HepG2 (cell line): ENCODE results near the gene GRIP2. TPM values are rescaled to one million over a fixed set of nuclear protein-coding genes. Genes with fewer than 3 reads are reported as not detected.

Experiments
- ATAC-seq: fragments of 200-7000 bp; cut with Tn5 transposase; 3 replicates; pipeline ENCODE4 v1.9.1; 2020; ENCODE audit warnings: mild to moderate bottlenecking, moderate library complexity
- BruUV-seq: library from RNA; stranded (reverse); fragments of 400-500 nt; replicated peaks from 2 replicates; lab custom pipeline; 2021; lab: Mats Ljungman, UMichigan
- CTCF ChIA-PET: fragments of 300-600 bp; formaldehyde crosslinking; extraction: SDS; loops from one replicate; lab custom pipeline; 2021; ENCODE audit warnings: low total read pairs, inconsistent platforms, low intra/inter-chr PET ratio; lab: Yijun Ruan, JAX
- POLR2A ChIA-PET: fragments of 350-600 bp; sonication (Branson Sonifier 250); formaldehyde crosslinking; loops from one replicate; lab custom pipeline; 2020; ENCODE audit warnings: antibody characterized with exemption, inconsistent platforms; lab: Yijun Ruan, JAX
- DNase-seq: peaks from one replicate; pipeline ENCODE4 v3.0.0-alpha.2; 2015; ENCODE audit warnings: low spot score
- FAIRE-seq: peaks from 3 replicates; lab custom pipeline; 2011; peaks lifted over from hg19 to GRCh38; lab: Jason Lieb, UNC
- H2AFZ ChIP-seq: one replicate; pipeline ENCODE4 v1.6.1; 2011; ENCODE audit warnings: low read length, inconsistent platforms
- H3K27ac ChIP-seq: fragments of 300-600 bp; 3 replicates; pipeline ENCODE4 v1.8.0; 2011; ENCODE audit warnings: mixed run types, mild to moderate bottlenecking, mixed read lengths, low read length, inconsistent platforms; ENCODE audit not compliant: insufficient read depth; ENCODE audit errors: extremely low read length
- H3K27me3 ChIP-seq, 2 experiments: fragments of 200-600 bp in 1 of 2; 2 replicates in 1 of 2; 3 replicates in 1 of 2; pipeline versions ENCODE4 v1.6.0 to v1.8.0; 2011; ENCODE audit warnings: low read length in 2 of 2, mild to moderate bottlenecking in 2 of 2, moderate library complexity in 2 of 2, inconsistent platforms in 1 of 2; ENCODE audit not compliant: insufficient read depth in 2 of 2, control insufficient read depth in 1 of 2
- H3K36me3 ChIP-seq, 2 experiments: fragments of 200-600 bp in 1 of 2; replicated peaks in 1 of 2; 2 replicates in 1 of 2; 3 replicates in 1 of 2; pipeline versions ENCODE4 v1.5.1 to v1.8.0; 2011; ENCODE audit warnings: low read length in 2 of 2, inconsistent platforms in 1 of 2; ENCODE audit not compliant: insufficient read depth in 2 of 2, control insufficient read depth in 1 of 2
- H3K4me1 ChIP-seq: 2 replicates; pipeline ENCODE4 v1.5.1; 2012; ENCODE audit warnings: low read length, inconsistent platforms; ENCODE audit not compliant: insufficient read depth
- H3K4me2 ChIP-seq: 2 replicates; pipeline ENCODE4 v1.6.0; 2011; ENCODE audit warnings: low read depth, low read length, inconsistent platforms
- H3K4me3 ChIP-seq, 3 experiments: fragments of 200-600 bp in 1 of 3; sonication (generic), shearing (Covaris generic) in 1 of 3; replicated peaks in 1 of 3; 2 replicates each; pipeline ENCODE4 v1.5.1; 2011 to 2016; ENCODE audit warnings: low read length in 3 of 3, inconsistent platforms in 2 of 3, low read depth in 2 of 3, mild to moderate bottlenecking in 2 of 3, control low read depth in 1 of 3, mixed read lengths in 1 of 3; ENCODE audit not compliant: insufficient read depth in 1 of 3
- H3K79me2 ChIP-seq: one replicate; pipeline ENCODE4 v1.6.1; 2011; ENCODE audit warnings: low read length, inconsistent platforms; ENCODE audit not compliant: insufficient read depth
- H3K9ac ChIP-seq: 2 replicates; pipeline ENCODE4 v1.6.0; 2011; ENCODE audit warnings: mild to moderate bottlenecking, low read depth, low read length, inconsistent platforms; ENCODE audit not compliant: insufficient read depth
- H3K9me3 ChIP-seq: 2 replicates; pipeline ENCODE4 v1.5.1; 2012; ENCODE audit warnings: mild to moderate bottlenecking, low read length
- H4K20me1 ChIP-seq: 2 replicates; pipeline ENCODE4 v1.6.0; 2011; ENCODE audit warnings: inconsistent platforms, mild to moderate bottlenecking, low read length, moderate library complexity; ENCODE audit not compliant: insufficient read depth
- CBFB ChIP-seq: sonication (generic); formaldehyde crosslinking; IDR thresholded peaks from 2 replicates; pipeline ENCODE4 v1.4.0; 2020; ENCODE audit warnings: missing genetic modification reagents
- CENPT ChIP-seq: sonication (generic); formaldehyde crosslinking; IDR thresholded peaks from 2 replicates; pipeline ENCODE4 v1.8.0; 2022; ENCODE audit warnings: low read depth, mild to moderate bottlenecking, moderate library complexity, missing genetic modification reagents
- DZIP1 ChIP-seq: sonication (generic); formaldehyde crosslinking; IDR thresholded peaks from 2 replicates; pipeline ENCODE4 v1.5.0; 2020; ENCODE audit warnings: mild to moderate bottlenecking, missing genetic modification reagents
- RBM39 ChIP-seq: fragments of 200-400 bp; formaldehyde crosslinking; IDR thresholded peaks from one replicate; pipeline ENCODE4 v1.6.1; 2018; ENCODE audit warnings: antibody characterized with exemption, mild to moderate bottlenecking, low read depth, low read length; ENCODE audit not compliant: poor library complexity, severe bottlenecking
- TERF1 ChIP-seq: sonication (generic); formaldehyde crosslinking; IDR thresholded peaks from 2 replicates; pipeline ENCODE4 v1.8.0; 2022; ENCODE audit warnings: mild to moderate bottlenecking, missing genetic modification reagents, moderate library complexity
- ZFP36 ChIP-seq: fragments of 150-350 bp; IDR thresholded peaks from 2 replicates; pipeline ENCODE4 v1.6.1; 2018; ENCODE audit warnings: borderline replicate concordance, low read length, low read depth; ENCODE audit not compliant: partially characterized antibody
- ZKSCAN8 ChIP-seq: IDR thresholded peaks from 2 replicates; pipeline ENCODE4 v1.6.1; 2016; ENCODE audit warnings: borderline replicate concordance, missing genetic modification reagents, missing compliant biosample characterization
- ZNF18 ChIP-seq: sonication (generic); formaldehyde crosslinking; IDR thresholded peaks from 2 replicates; pipeline ENCODE4 v1.8.0; 2022; ENCODE audit warnings: mild to moderate bottlenecking, missing genetic modification reagents; ENCODE audit not compliant: insufficient replicate concordance
- ZNF24 ChIP-seq: fragments of 450-650 bp; IDR thresholded peaks from 2 replicates; pipeline ENCODE4 v1.6.1; 2017; ENCODE audit warnings: antibody characterized with exemption, mild to moderate bottlenecking
- ZNF292 ChIP-seq: sonication (generic); formaldehyde crosslinking; IDR thresholded peaks from 2 replicates; pipeline ENCODE4 v1.8.1; 2022; ENCODE audit warnings: mild to moderate bottlenecking, low read depth, missing genetic modification reagents, borderline replicate concordance
- ZNF883 ChIP-seq: sonication (generic); formaldehyde crosslinking; IDR thresholded peaks from 2 replicates; pipeline ENCODE4 v1.5.1; 2020; ENCODE audit warnings: mild to moderate bottlenecking, missing genetic modification reagents; ENCODE audit errors: not compliant biosample characterization
- ZSCAN9 ChIP-seq: IDR thresholded peaks from 2 replicates; pipeline ENCODE4 v1.6.1; 2016; ENCODE audit warnings: borderline replicate concordance
- WGBS: methylation state at CpG from one replicate; pipeline ENCODE4 v1.1.6; 2017; ENCODE audit warnings: low lambda C conversion rate; 5-methylcytosine and 5-hydroxymethylcytosine counted together
- in situ Hi-C: cut with HindIII; loops from 2 replicates; pipeline ENCODE4 v1.10.0; 2017; ENCODE audit warnings: low pct_unique_long_range_greater_than_20kb; ENCODE audit not compliant: extremely low pct_ligation_motif_present
- intact Hi-C: fragments of 100-400 bp; cut with micrococcal nuclease; formaldehyde crosslinking; loops from one replicate; pipeline ENCODE4 v1.10.0; 2022; ENCODE audit not compliant: unreplicated experiment
- polyA plus RNA-seq, 8 experiments: library from polyadenylated mRNA; depleted of rRNA in 3 of 8; stranded (reverse) in 7 of 8; unstranded in 1 of 8; fragments of >200 nt; fragmentation: Illumina TruSeq in 4 of 8; extraction: Trizol in 4 of 8; gene quantifications; 2 replicates each; pipeline versions ENCODE4 v1.2.1 to v1.2.3, GENCODE V29; 2011 to 2016; ENCODE audit warnings: low read depth in 4 of 8, missing spikeins in 1 of 8, mixed read lengths in 1 of 8; ENCODE audit not compliant: insufficient read depth in 1 of 8
- total RNA-seq, 5 experiments: library from RNA; depleted of rRNA; stranded (reverse); fragments of >200 nt; fragmentation: Illumina TruSeq; extraction: Trizol; gene quantifications; 2 replicates each; pipeline ENCODE4 v1.2.3, GENCODE V29; 2016; ENCODE audit warnings: low read depth in 1 of 5
- TF ChIP-seq, protein P1 (sequence below): sonication (generic); formaldehyde crosslinking; IDR thresholded peaks from 2 replicates; pipeline ENCODE4 v1.5.0; 2020; ENCODE audit warnings: mild to moderate bottlenecking, missing genetic modification reagents

GRIP2 gene
- total and polyA plus RNA-seq, 2 of the 13 experiments (the other 11 are each of a cell fraction or from before 2014, with no cell fraction given): 0.11 to 0.24 TPM

DNA sequence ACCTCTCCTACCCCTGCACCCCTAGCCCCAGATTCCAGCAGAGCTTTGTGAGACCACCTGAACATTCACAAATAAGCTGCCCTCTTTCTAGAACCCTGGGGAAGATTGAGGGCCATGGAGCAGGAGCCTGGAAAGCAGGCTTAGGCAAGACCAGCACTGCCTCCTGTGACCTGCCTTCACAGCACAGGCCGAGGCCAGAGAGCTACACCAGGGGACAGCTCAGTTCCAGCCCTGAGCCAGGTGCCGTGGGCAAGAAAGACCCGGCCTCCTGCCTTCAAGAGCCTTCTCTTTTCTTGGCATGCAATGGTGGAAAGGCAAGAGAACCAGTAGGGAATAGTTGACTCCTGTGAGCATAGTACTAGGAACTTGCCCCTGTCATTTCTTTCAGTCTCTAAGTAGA lies 89.6 kb downstream of the GRIP2 start (continued):
- TF ChIP-seq TERF1 (no peak), CENPT (no peak), RBM39 (no peak), ZNF18 (no peak), ZNF883 (CRISPR knock-in tag) (no peak)
- TF ChIP-seq, all 625 proteins: peak for 0

- FAIRE-seq: no peak
- H3K27ac ChIP-seq: no peak overlapping the region
- no peaks in the 10 kb centered on the region for H4K20me1 ChIP-seq
- intact Hi-C loops: no loop called here
- CTCF ChIA-PET: no interaction called here
- H3K27me3 ChIP-seq: no peaks in the 10 kb centered on the region
- in situ Hi-C loops: no loop called here
- H3K9me3 ChIP-seq: no peaks in the 10 kb centered on the region
- H3K4me1 ChIP-seq: peaks cover 19% of the 10 kb centered on the region
- no peak overlapping the region for H2AFZ ChIP-seq
- no peak overlapping the region for H3K4me2 ChIP-seq
- H3K9ac ChIP-seq: no peak overlapping the region
- no peak for ATAC-seq
- no TSS peak for BruUV-seq
- peaks cover 28 to 80% of the 10 kb centered on the region in 2 experiments; a peak in 4 of 5 replicates for H3K36me3 ChIP-seq
- 96% methylated on average over 7 of the region's 15 CpGs for WGBS
- H3K79me2 ChIP-seq: no peaks in the 10 kb centered on the region
- no peak overlapping the region for H3K4me3 ChIP-seq
- no peak for DNase-seq
- POLR2A ChIA-PET: no interaction called here
- TF ChIP-seq ZFP36: no peak
- TF ChIP-seq ZSCAN9 (CRISPR knock-in tag): no peak
- TF ChIP-seq CBFB (CRISPR knock-in tag): no peak
- no peak for TF ChIP-seq DZIP1 (CRISPR knock-in tag)
- TF ChIP-seq ZNF292: no peak
- TF ChIP-seq, protein P1, sequence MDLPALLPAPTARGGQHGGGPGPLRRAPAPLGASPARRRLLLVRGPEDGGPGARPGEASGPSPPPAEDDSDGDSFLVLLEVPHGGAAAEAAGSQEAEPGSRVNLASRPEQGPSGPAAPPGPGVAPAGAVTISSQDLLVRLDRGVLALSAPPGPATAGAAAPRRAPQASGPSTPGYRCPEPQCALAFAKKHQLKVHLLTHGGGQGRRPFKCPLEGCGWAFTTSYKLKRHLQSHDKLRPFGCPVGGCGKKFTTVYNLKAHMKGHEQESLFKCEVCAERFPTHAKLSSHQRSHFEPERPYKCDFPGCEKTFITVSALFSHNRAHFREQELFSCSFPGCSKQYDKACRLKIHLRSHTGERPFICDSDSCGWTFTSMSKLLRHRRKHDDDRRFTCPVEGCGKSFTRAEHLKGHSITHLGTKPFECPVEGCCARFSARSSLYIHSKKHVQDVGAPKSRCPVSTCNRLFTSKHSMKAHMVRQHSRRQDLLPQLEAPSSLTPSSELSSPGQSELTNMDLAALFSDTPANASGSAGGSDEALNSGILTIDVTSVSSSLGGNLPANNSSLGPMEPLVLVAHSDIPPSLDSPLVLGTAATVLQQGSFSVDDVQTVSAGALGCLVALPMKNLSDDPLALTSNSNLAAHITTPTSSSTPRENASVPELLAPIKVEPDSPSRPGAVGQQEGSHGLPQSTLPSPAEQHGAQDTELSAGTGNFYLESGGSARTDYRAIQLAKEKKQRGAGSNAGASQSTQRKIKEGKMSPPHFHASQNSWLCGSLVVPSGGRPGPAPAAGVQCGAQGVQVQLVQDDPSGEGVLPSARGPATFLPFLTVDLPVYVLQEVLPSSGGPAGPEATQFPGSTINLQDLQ (CRISPR knock-in tag): no peak
- TF ChIP-seq ZNF24: no peak
- TF ChIP-seq ZKSCAN8 (CRISPR knock-in tag): no peak
These were observed 91.1 kb downstream of the GRIP2 start for GRCh38 chr3:14448756-14449727.
